Spleen (tissue), 7 donors: Measurements from ENCODE around the gene EDIL3.

ENCODE experiments used
- POLR2A ChIP-seq, 3 donors: fragments of 450-650 bp; IDR thresholded peaks; one replicate each; pipeline ENCODE4 v1.5.1; 2017; ENCODE audit warnings: antibody characterized with exemption in 3 of 3, mild to moderate bottlenecking in 1 of 3
- POLR2AphosphoS5 ChIP-seq, 3 donors: sonication (generic); formaldehyde crosslinking; IDR thresholded peaks; one replicate each; pipeline ENCODE4 v1.5.1; 2017; ENCODE audit warnings: antibody characterized with exemption in 3 of 3
- TF ChIP-seq, protein P1 (sequence below), 11 experiments: fragments of 200-600 bp in 7 of 11; fragments of 450-650 bp in 4 of 11; sonication (generic) in 4 of 11; IDR thresholded peaks in 8 of 11; conservative IDR thresholded peaks in 3 of 11; 1 replicate in 7 of 11; 2 replicates in 4 of 11; pipeline versions ENCODE4 v1.4.0 to v1.8.0; 2016 to 2021; ENCODE audit warnings: antibody characterized with exemption in 11 of 11, inconsistent platforms in 4 of 11, mild to moderate bottlenecking in 1 of 11
- donor health status: DM: no; HTN: no; CAD: no; lungs with moderate emphysema.
- donor health status: DM: no; HTN: no; CAD: no.
- donor health status: DM: no; HTN: no; CAD: no.

DNA sequence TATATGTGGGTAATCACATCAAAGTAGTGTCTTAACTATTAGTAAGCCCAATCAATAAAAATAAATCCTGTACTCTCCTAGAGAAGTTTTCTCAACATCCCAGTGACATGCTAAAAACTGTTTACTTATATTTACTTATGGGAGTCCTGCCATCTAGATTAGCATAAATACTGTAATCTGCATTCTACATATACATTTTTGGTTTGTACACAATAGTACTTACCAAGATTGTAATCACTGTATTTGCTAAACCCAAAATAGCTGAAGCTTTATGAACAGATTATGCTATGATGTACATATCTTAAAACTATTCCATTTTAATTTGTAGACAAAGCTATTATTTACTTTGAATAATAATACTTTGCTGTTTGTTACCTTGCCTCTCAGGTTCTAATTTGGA lies 105.4 kb downstream of the EDIL3 start:
- TF ChIP-seq POLR2A (IDR thresholded peaks at IDR 0.05) (no peak), POLR2AphosphoS5 (IDR thresholded peaks at IDR 0.05) (no peak)
- TF ChIP-seq, protein P1, sequence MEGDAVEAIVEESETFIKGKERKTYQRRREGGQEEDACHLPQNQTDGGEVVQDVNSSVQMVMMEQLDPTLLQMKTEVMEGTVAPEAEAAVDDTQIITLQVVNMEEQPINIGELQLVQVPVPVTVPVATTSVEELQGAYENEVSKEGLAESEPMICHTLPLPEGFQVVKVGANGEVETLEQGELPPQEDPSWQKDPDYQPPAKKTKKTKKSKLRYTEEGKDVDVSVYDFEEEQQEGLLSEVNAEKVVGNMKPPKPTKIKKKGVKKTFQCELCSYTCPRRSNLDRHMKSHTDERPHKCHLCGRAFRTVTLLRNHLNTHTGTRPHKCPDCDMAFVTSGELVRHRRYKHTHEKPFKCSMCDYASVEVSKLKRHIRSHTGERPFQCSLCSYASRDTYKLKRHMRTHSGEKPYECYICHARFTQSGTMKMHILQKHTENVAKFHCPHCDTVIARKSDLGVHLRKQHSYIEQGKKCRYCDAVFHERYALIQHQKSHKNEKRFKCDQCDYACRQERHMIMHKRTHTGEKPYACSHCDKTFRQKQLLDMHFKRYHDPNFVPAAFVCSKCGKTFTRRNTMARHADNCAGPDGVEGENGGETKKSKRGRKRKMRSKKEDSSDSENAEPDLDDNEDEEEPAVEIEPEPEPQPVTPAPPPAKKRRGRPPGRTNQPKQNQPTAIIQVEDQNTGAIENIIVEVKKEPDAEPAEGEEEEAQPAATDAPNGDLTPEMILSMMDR (IDR thresholded peaks at IDR 0.05 in 8 of 11, conservative IDR thresholded peaks at IDR 0.05 in 3 of 11): no peak
